ENCODE results near the gene NISCH.

NISCH gene

GRCh38 chr3:52429031-52429430 lies 26.4 kb upstream of the NISCH start:
- H3K4me3 ChIP-seq (ENCODE audit: low read depth, low read length): no peak overlapping the region
- H3K4me1 ChIP-seq (ENCODE audit: control insufficient read depth, insufficient read depth, low read length): no peaks in the 10 kb centered on the region
- no peak overlapping the region for H3K27ac ChIP-seq (ENCODE audit: low read depth, low read length)
- H3K9ac ChIP-seq (ENCODE audit: low read length): no peak overlapping the region
- H3K36me3 ChIP-seq (ENCODE audit: control insufficient read depth, insufficient read depth, low read length): no peaks in the 10 kb centered on the region
- no peaks in the 10 kb centered on the region for H3K27me3 ChIP-seq (ENCODE audit: control insufficient read depth, insufficient read depth, low read length)
- no peaks in the 10 kb centered on the region for H3K9me3 ChIP-seq (ENCODE audit: control insufficient read depth, insufficient read depth, low read depth, low read length)

GRCh38 chr3:52429779-52430415 lies 25.5 kb upstream of the NISCH start:
- H3K4me3 ChIP-seq (ENCODE audit: low read depth, low read length): no peak overlapping the region
- H3K9me3 ChIP-seq (ENCODE audit: control insufficient read depth, insufficient read depth, low read depth, low read length): no peaks in the 10 kb centered on the region
- H3K27me3 ChIP-seq (ENCODE audit: control insufficient read depth, insufficient read depth, low read length): no peaks in the 10 kb centered on the region
- H3K36me3 ChIP-seq (ENCODE audit: control insufficient read depth, insufficient read depth, low read length): no peaks in the 10 kb centered on the region
- H3K27ac ChIP-seq (ENCODE audit: low read depth, low read length): no peak overlapping the region
- no peak overlapping the region for H3K9ac ChIP-seq (ENCODE audit: low read length)
- no peaks in the 10 kb centered on the region for H3K4me1 ChIP-seq (ENCODE audit: control insufficient read depth, insufficient read depth, low read length)

DNA sequence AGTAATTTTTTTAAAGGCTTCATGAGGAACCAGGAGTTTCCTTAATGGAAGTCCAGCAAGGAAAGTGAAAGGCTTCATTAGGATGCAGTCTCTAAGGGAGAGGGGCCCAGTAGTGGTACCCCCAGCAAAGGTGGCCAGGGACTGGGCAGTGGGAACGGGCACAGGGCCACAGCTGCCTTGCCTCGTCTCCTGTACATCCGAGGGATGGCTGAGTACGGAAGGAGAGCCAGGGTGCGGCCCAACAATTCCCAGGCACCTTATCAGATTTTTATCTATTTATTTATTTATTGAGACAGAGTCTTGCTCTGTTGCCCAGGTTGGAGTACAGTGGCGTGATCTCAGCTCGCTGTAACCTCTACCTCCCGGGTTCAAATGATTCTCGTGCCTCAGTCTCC lies 25.0 kb upstream of the NISCH start:
- H3K36me3 ChIP-seq (ENCODE audit: control insufficient read depth, insufficient read depth, low read length): no peaks in the 10 kb centered on the region
- no peak overlapping the region for H3K27ac ChIP-seq (ENCODE audit: low read depth, low read length)
- H3K27me3 ChIP-seq (ENCODE audit: control insufficient read depth, insufficient read depth, low read length): no peaks in the 10 kb centered on the region
- no peaks in the 10 kb centered on the region for H3K4me1 ChIP-seq (ENCODE audit: control insufficient read depth, insufficient read depth, low read length)
- H3K4me3 ChIP-seq (ENCODE audit: low read depth, low read length): no peak overlapping the region
- H3K9ac ChIP-seq (ENCODE audit: low read length): no peak overlapping the region
- H3K9me3 ChIP-seq (ENCODE audit: control insufficient read depth, insufficient read depth, low read depth, low read length): no peaks in the 10 kb centered on the region

DNA sequence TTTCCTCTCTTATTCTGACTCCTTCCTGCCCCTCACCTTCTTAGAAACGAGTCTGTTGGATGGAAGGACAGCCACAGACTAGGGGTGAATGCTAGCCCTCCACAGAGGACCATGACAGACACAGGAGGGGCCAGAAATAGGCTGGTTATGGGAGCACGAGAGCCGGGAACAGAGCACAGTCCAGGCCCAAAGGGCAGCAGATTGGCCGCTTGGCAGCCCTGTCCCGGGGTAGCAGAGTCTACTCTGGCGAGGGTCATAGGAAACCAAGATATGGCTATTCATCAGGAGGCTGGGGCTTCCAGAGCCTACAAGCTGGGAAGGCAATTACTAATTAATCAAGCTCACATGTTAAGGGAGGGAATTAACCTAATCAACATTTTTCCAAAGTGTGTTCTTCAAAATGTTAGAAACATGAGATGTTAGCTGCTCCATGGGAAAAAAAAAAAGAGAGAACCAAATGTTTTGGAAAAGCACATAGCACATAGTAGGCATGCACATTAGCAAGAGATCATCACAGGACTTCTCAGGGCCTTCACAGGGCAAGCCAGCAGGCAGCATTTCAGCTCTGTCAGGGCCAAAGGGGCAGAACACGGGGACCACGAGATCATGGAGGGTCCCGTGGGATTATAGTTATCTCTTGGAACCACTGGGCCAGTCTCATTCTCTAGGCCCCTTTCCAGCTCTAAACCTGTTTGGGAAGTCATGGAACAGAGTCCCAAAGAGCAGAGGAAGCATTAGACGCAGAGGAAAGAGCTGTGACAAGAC lies 23.8 kb upstream of the NISCH start:
- H3K9ac ChIP-seq (ENCODE audit: low read length): no peak overlapping the region
- no peaks in the 10 kb centered on the region for H3K4me1 ChIP-seq (ENCODE audit: control insufficient read depth, insufficient read depth, low read length)
- H3K36me3 ChIP-seq (ENCODE audit: control insufficient read depth, insufficient read depth, low read length): no peaks in the 10 kb centered on the region
- no peaks in the 10 kb centered on the region for H3K27me3 ChIP-seq (ENCODE audit: control insufficient read depth, insufficient read depth, low read length)
- no peaks in the 10 kb centered on the region for H3K9me3 ChIP-seq (ENCODE audit: control insufficient read depth, insufficient read depth, low read depth, low read length)
- no peak overlapping the region for H3K4me3 ChIP-seq (ENCODE audit: low read depth, low read length)
- no peak overlapping the region for H3K27ac ChIP-seq (ENCODE audit: low read depth, low read length)

- peaks cover 3% of the 10 kb centered on the region; the same call in 1 of the 2 replicates for H3K4me1 ChIP-seq (ENCODE audit: control insufficient read depth, insufficient read depth, low read length)
- H3K27me3 ChIP-seq (ENCODE audit: control insufficient read depth, insufficient read depth, low read length): no peaks in the 10 kb centered on the region
- no peak overlapping the region for H3K9ac ChIP-seq (ENCODE audit: low read length)
- H3K27ac ChIP-seq (ENCODE audit: low read depth, low read length): no peak overlapping the region
- no peaks in the 10 kb centered on the region for H3K9me3 ChIP-seq (ENCODE audit: control insufficient read depth, insufficient read depth, low read depth, low read length)
- H3K36me3 ChIP-seq (ENCODE audit: control insufficient read depth, insufficient read depth, low read length): no peaks in the 10 kb centered on the region
- no peak overlapping the region for H3K4me3 ChIP-seq (ENCODE audit: low read depth, low read length)
Observed at GRCh38 chr3:52432225-52432624, 23.2 kb upstream of the NISCH start.

- Histone ChIP-seq H3K27ac (ENCODE audit: low read depth, low read length) (no peak overlapping the region), H3K9me3 (ENCODE audit: control insufficient read depth, insufficient read depth, low read depth, low read length) (no peaks in the 10 kb centered on the region), H3K27me3 (ENCODE audit: control insufficient read depth, insufficient read depth, low read length) (no peaks in the 10 kb centered on the region), H3K9ac (ENCODE audit: low read length) (no peak overlapping the region), H3K4me1 (ENCODE audit: control insufficient read depth, insufficient read depth, low read length) (peaks cover 3% of the 10 kb centered on the region; the same call in 1 of the 2 replicates), H3K4me3 (ENCODE audit: low read depth, low read length) (no peak overlapping the region), H3K36me3 (ENCODE audit: control insufficient read depth, insufficient read depth, low read length) (no peaks in the 10 kb centered on the region)
Observed at GRCh38 chr3:52432691-52433141, 22.7 kb upstream of the NISCH start.

DNA sequence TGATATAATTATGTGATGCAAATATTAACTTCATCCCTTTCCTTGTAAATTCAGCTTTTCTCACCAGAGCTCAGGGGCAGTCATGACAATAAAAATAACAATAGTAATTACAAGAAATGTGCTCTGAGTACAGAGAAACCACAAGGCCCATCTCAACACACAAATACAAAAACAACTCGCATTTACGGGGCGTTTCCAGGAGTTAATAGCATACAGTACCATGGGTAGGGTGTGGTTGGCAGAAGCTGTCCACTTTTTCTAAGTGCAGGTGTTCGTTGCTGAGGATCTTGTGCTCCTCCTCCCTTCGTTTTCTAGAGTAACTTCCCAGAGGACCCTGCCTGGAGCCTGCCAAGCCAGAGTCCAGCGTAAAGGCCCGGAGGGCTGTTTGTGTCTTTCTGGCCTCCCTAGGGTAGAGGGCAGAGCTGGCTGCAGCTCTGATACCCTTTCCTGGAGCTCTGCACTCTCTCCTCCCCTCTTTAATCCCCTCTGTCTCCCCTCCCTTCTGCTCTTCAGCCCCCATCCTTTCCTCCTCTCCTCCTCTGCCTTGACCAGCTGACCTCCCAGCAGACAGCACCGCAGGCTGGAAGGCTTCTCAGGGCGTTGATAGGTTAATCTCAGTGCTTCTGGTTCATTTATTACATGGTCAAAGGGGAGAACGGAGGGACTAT lies 21.9 kb upstream of the NISCH start:
- H3K27ac ChIP-seq (ENCODE audit: low read depth, low read length): no peak overlapping the region
- no peaks in the 10 kb centered on the region for H3K36me3 ChIP-seq (ENCODE audit: control insufficient read depth, insufficient read depth, low read length)
- H3K27me3 ChIP-seq (ENCODE audit: control insufficient read depth, insufficient read depth, low read length): no peaks in the 10 kb centered on the region
- H3K4me1 ChIP-seq (ENCODE audit: control insufficient read depth, insufficient read depth, low read length): peaks cover 3% of the 10 kb centered on the region; the same call in 1 of the 2 replicates
- H3K9ac ChIP-seq (ENCODE audit: low read length): no peak overlapping the region
- no peak overlapping the region for H3K4me3 ChIP-seq (ENCODE audit: low read depth, low read length)
- H3K9me3 ChIP-seq (ENCODE audit: control insufficient read depth, insufficient read depth, low read depth, low read length): no peaks in the 10 kb centered on the region

GRCh38 chr3:52433996-52434479 lies 21.4 kb upstream of the NISCH start:
- peaks cover 3% of the 10 kb centered on the region; the same call in 1 of the 2 replicates for H3K4me1 ChIP-seq (ENCODE audit: control insufficient read depth, insufficient read depth, low read length)
- H3K9ac ChIP-seq (ENCODE audit: low read length): no peak overlapping the region

GRCh38 chr3:52434491-52435115 lies 20.8 kb upstream of the NISCH start:
- Histone ChIP-seq H3K27ac (ENCODE audit: low read depth, low read length) (no peak overlapping the region), H3K27me3 (ENCODE audit: control insufficient read depth, insufficient read depth, low read length) (no peaks in the 10 kb centered on the region), H3K9ac (ENCODE audit: low read length) (no peak overlapping the region), H3K4me3 (ENCODE audit: low read depth, low read length) (no peak overlapping the region), H3K36me3 (ENCODE audit: control insufficient read depth, insufficient read depth, low read length) (no peaks in the 10 kb centered on the region), H3K9me3 (ENCODE audit: control insufficient read depth, insufficient read depth, low read depth, low read length) (no peaks in the 10 kb centered on the region), H3K4me1 (ENCODE audit: control insufficient read depth, insufficient read depth, low read length) (peaks cover 3% of the 10 kb centered on the region; the same call in 1 of the 2 replicates)

More at GRCh38 chr3:52433996-52434479, 21.4 kb upstream of the NISCH start:
- H3K36me3 ChIP-seq (ENCODE audit: control insufficient read depth, insufficient read depth, low read length): no peaks in the 10 kb centered on the region
- H3K27ac ChIP-seq (ENCODE audit: low read depth, low read length): no peak overlapping the region
- H3K9me3 ChIP-seq (ENCODE audit: control insufficient read depth, insufficient read depth, low read depth, low read length): no peaks in the 10 kb centered on the region
- H3K27me3 ChIP-seq (ENCODE audit: control insufficient read depth, insufficient read depth, low read length): no peaks in the 10 kb centered on the region
- H3K4me3 ChIP-seq (ENCODE audit: low read depth, low read length): no peak overlapping the region

- H3K4me3 ChIP-seq (ENCODE audit: low read depth, low read length): no peak overlapping the region
- H3K9me3 ChIP-seq (ENCODE audit: control insufficient read depth, insufficient read depth, low read depth, low read length): no peaks in the 10 kb centered on the region
- H3K27ac ChIP-seq (ENCODE audit: low read depth, low read length): no peak overlapping the region
- no peaks in the 10 kb centered on the region for H3K36me3 ChIP-seq (ENCODE audit: control insufficient read depth, insufficient read depth, low read length)
- no peak overlapping the region for H3K9ac ChIP-seq (ENCODE audit: low read length)
- no peaks in the 10 kb centered on the region for H3K27me3 ChIP-seq (ENCODE audit: control insufficient read depth, insufficient read depth, low read length)
- H3K4me1 ChIP-seq (ENCODE audit: control insufficient read depth, insufficient read depth, low read length): peaks cover 3% of the 10 kb centered on the region; the same call in 1 of the 2 replicates
Observed at GRCh38 chr3:52435246-52436101, 19.9 kb upstream of the NISCH start.
